NT2/D1 (cell line): Measurements from ENCODE around the gene HSFX2.
"Not testable (repeated sequence)": the region's sequence is repeated elsewhere in the genome, so short reads cannot be mapped to it uniquely, and the experiment has no call there.

ENCODE experiments used
- SUZ12 ChIP-seq: IDR thresholded peaks from 2 replicates; pipeline ENCODE4 v1.6.1; 2011; ENCODE audit not compliant: insufficient read length, insufficient read depth; ENCODE audit errors: extremely low read depth
- YY1 ChIP-seq: IDR thresholded peaks from 2 replicates; pipeline ENCODE4 v1.6.1; 2011; ENCODE audit not compliant: insufficient read length, insufficient read depth

GRCh38 chrX:149573456-149573855 is 21.7 kb downstream of the HSFX2 start:
- TF ChIP-seq YY1, SUZ12: not testable (repeated sequence)
